Measurements from ENCODE around the gene ERGIC3.

ERGIC3 gene

DNA sequence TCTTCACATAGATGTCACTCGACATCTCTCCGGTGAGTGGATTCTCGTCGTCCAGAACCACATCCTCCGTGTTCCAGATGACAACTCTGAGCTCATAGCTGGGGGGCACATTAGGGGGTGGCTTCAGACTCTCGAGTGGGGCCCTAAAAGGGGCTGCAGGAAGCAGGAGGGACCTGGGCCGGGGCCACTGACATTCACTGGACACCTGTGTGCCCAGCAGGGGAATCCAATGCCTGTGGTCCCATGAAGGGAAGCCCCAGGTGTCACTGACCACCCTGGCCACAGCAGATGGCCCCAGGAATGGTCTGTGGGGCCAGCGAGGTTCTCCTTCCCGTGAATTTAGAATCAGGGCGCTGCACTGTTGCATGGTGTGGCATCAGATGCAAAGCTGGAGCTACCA lies 18.7 kb downstream of the ERGIC3 start:
- no peak for DNase-seq (ENCODE audit: low read depth in 2 of 2, low spot score in 1 of 2)

DNA sequence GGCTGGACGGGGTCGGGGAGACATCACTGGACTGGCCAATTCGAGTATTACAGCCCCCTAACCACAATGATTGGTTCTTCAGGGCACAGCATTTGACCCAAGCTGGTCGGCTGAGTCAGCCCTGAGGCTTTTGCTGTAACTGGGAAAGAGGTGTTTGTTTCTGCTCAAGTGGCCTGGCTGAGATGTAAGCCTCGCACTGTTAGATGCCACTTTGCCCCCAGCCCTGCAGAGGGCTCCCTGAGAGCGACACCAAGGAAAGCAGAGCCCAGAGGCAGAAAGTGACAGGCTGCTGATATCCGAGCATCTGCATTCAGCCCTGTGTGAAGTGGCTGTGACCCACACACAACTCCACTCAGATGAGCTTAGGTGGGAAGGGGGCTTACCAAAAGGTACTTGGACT lies 19.4 kb downstream of the ERGIC3 start:
- no peak for DNase-seq (ENCODE audit: low read depth in 2 of 2, low spot score in 1 of 2)

DNA sequence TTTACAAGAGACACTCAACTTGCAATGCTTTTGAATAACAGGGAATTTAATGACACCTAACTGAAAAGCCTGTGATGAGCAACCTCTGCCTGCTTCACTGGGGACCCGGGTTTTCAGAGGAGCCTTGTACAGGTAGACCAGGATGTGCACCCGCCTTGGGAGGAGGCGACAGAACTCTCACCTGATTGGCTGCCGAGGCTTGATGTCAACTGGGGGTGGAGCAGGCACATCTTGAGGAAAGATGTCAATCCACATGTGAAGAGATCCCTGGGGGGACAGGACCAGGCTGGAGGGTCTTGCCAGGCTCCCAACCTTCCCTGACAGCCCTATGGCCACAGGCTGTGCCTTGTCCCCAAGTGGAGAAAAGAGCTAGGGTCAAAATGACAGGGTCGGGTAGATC lies 19.8 kb downstream of the ERGIC3 start:
- DNase-seq (ENCODE audit: low read depth in 2 of 2, low spot score in 1 of 2): no peak

DNA sequence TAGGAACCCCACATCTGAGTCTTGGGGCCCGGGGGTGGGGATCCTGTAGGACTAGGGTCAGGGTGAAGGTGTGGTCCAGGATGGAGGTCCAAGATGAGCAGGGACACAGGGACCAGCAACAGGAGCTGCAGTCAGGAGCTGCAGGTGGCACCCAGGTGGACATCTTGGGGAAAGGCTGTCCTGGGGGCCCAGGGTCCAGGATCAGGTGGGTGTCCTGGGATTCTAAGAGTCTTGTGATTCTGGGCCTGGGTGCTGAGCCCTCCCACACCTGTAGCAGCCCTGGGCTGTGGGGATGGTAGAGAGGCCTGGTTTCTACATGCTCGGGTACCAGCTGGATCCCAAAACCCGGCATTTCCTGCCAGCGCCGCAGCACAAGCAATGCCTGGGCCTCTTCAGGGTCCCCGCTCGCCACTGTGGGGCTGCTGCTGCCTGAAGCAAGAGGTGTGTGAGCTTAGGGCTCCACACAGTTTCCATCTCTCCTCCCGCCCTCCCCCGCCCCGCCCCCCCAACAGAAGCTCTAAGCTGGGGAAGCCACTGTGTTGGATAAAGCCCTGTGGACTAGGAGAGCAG lies 20.7 kb downstream of the ERGIC3 start:
- no peak for DNase-seq (ENCODE audit: low read depth in 2 of 2, low spot score in 1 of 2)

DNA sequence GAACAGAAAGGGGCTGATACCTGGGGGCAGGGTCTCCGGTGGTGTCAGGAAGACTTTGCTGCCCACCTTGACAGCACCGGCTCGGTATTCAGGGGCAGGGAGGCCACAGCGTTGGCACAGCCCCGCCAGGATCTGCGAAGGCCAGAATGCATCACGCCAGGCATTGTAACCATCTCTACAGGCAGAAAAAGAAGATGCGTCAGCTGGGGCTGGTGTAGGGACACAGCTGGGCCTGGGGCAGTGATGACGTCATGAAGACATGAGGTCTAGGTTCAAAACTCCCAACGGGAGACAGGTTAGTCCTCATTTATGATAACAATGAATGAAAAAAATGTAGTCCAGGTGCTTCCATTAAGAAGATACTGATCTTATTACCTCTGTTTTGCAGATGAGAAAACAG lies 22.0 kb downstream of the ERGIC3 start:
- DNase-seq (ENCODE audit: low read depth in 2 of 2, low spot score in 1 of 2): no peak

DNA sequence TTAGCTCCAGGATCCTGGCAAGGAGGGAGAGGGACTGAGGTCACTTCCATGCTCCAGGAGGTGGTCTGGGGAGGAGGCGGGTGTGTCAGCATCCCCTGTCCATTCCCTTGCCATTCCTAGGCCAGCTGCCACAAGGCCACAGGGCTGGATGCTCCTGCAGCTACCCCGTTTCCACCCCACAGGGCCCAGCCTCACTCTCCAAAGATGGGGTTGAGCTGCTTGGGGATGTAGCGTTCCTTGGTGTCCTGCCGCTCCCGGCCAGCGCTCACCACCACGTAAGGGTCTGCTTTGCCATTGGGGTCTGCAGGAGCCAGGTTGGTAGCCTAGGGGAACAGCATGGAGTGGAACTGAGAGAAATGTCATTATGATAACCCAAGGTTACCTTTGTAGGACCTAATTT lies 23.0 kb downstream of the ERGIC3 start:
- no peak for DNase-seq (ENCODE audit: low read depth in 2 of 2, low spot score in 1 of 2)

DNA sequence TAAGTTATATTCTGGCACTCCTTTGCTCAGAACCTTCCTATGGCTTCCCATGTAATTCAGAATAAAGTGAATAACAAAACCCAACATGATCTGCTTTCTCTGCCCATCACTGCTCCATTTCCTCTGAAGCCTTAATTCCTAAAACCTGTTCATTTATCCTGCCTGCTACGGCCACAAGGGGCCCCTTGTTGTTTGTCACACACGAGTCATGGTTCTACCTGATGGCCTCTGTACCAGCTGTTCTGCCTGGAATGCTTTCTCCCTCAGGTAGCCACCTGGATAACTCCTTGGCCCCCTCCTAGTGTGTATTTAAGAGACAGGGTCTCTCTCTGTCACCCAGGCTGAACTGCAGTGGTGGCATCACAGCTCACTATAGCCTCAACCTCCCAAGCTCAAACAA lies 26.8 kb downstream of the ERGIC3 start:
- DNase-seq (ENCODE audit: low read depth in 2 of 2, low spot score in 1 of 2): no peak

DNA sequence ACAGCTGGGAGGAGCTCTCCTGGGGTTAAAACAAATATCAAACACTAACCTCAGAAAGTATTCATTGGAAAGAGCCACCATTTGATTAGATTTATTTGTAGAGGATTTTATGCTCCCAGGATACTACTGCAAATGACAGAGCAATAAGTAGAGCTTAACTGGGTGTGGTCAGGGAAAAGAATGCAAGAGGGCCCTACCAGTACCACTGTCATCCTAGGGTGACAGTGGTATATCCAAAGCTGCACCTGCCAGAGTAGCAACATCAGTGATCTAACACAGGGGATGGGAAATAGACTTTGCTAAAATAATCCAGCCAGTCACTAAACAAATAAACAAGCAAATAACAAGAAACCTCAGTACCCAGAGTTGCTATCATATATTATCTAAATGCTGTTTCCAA lies 29.7 kb downstream of the ERGIC3 start:
- no peak for DNase-seq (ENCODE audit: low read depth in 2 of 2, low spot score in 1 of 2)

DNA sequence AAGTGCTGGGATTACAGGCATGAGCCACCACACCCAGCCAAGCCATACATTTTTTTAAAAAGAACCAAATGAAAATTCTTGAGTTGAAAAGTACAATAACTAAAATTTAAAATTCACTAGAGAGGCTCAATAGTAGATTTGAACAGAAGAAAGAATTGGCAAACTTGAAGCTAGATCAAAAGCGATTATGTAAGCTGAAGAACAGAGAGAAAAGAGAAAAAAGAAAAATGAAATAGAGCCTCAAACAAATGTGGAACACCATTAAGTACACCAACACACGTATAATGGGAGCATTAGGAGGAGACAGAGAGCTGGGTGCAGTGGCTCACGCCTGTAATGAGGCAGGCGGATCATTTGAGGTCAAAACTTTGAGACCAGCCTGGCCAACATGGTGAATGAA lies 31.0 kb downstream of the ERGIC3 start:
- DNase-seq (ENCODE audit: low read depth in 2 of 2, low spot score in 1 of 2): no peak

DNA sequence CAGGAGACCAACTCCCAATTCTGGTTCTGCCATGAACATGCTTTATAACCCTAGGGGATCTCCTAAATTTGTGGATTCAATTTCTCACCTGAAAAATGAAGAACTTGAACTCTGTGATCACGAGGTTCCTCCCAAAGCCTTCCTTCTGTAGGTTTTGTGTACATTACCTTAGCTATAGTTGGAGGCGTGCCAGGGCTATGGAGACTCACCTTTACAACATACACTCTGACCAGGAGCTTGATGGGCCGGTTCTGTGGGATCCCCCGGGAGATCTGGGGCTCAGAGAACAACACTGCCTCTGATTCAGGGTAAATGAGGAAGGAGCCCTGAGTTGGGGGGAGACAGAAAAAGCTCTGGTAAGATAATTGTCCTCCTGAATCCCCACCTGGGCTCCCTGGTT lies 34.1 kb downstream of the ERGIC3 start:
- DNase-seq (ENCODE audit: low read depth in 2 of 2, low spot score in 1 of 2): no peak

DNA sequence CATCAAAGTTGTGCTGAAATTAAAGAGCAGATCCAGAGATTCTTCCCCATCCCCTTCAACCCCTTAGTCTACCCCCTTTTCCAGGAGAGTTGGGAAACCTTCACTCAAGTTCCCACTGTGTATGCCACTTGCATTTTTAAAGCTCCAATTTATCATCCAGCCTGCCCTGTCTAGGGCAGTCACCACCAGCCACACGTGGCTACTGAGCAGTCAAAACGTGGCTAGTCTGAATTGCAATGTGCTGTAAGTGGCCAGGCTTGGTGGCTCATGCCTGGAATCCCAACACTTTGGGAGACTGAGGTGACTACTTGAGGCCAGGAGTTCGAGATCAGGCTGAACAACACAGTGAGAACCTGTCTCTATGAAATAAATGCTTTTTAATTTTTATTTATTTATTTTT lies 34.9 kb downstream of the ERGIC3 start:
- DNase-seq (ENCODE audit: low read depth in 2 of 2, low spot score in 1 of 2): no peak

DNA sequence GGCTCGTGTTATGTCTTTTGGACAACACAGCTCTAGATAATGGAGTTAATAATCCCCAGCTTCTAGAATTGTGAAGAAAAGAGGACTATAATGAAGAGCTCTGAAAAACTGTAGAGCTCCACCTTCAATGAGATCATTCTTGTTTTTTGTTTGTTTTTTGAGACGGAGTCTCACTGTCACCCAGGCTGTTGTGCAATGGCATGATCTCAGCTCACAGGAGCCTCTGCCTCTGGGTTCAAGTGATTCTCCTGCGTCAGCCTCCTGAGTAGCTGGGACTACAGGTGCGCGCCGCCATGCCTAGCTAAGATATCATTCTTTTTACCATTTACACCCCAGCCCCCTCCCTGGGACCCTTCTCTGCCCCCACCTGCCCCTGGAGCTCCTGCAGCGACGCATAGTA lies 36.6 kb downstream of the ERGIC3 start:
- no peak for DNase-seq (ENCODE audit: low read depth in 2 of 2, low spot score in 1 of 2)

DNA sequence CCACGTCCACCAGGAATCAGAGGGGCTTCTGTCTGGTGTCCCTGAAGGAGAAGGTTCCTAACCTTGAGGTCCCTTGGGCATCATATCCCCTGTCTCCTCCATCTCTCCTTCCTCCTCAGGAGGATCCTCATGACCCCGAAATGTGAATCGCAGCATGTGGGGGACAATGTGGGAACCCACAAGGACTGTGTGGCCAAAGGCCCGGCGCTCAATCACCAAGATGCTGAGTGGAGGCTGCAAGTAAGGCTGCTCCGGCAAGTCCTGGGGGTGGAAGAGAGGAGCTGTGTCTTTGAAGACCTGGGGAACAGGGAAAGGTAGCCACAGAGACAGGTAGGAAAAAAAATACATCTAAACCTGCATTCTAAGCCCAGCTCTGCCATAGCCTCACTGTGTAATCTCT lies 37.3 kb downstream of the ERGIC3 start:
- DNase-seq (ENCODE audit: low read depth in 2 of 2, low spot score in 1 of 2): no peak

DNA sequence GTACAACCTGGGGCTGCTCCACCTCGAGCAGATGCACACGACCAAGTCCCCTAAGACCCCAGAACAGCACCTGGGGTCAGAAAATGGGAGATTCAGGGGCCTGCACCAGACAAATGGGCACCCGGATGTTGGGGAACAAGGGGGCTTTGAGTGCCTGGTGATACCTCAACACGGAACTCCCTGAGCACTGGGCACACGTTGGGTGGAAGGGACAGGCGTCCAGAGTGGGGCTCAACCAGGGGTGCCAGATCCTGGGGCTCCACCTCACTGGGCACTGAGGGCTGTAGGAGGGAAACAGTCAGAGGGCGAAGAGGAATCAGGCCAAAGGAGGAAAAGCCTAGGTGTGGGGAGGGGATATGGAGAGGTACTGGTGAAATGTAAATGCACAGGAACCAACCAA lies 40.3 kb downstream of the ERGIC3 start:
- DNase-seq (ENCODE audit: low read depth in 2 of 2, low spot score in 1 of 2): no peak

DNA sequence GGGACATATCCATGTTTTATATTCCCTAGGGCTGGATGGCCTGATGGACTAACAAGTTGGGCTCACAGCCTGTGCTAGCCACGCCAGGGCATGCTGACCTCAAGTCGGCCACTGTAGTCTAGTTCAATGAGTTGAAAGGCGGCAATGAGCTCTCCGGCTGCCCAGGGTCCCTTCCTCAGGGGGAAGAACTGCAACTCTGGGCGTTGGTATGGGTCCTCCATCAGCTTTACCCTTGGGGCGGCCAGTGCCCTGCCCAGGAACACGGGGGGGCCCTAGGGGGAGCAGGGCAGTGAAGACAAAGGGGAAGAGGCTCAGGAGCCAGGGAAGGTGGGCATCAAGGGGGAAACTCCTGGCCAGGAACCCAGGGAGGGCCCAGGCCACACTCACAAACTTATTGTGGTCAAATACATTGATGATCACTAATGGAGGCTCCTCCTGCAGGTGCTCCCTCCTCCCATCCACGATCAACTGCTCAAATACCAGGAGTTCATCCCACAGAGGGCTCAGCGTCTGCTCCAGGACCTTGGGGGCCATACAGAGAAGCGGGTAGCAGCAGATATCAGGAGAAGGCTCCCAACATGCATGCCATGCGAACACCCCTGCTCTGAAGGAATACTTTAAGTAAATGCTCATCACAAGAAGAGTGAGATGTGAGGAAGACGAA lies 41.0 kb downstream of the ERGIC3 start:
- DNase-seq (ENCODE audit: low read depth in 2 of 2, low spot score in 1 of 2): no peak

DNA sequence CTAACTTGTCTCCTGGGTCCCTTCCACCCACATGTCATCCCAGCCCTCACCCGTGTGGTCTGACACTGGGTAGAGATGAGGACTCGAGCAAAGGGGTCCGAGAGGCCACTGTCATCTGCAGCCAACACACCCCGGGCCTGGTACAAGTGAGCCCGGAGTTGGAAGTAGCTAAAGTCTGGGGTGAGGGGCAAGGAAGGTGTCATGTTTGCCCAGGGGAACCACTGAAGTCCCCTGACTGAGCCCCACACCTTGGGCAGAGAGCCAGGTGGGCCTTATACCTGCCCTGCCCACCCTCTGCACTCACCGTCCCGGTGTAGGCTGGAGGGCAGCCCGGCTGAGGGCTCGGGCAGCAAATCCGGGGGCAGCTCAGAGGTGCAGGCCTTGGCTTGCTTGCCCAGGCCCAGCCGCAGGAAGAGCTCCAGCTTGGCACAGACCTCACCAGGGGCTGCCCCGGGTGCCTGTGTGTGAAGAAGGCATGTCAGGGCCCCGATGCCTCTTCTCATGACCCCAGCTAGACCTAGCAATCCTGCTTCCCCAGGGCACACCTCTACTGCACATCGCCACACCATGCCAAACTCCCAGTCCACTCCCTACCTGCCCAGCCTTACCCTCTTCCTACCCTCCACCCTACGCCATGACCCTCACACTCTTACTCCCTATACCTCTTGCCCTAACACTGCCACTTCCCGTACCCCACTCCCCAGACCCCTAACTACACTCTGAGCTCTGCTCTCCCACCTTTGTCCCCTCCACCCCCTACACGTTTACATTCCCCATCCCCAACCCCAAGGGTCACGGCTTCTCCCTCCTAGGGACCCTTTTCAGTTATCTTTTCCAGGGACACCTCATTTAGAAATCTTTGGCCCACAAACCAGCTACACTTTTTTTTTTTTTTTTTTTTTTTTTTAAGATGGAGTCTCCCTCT lies 42.0 kb downstream of the ERGIC3 start:
- no peak for DNase-seq (ENCODE audit: low read depth in 2 of 2, low spot score in 1 of 2)

DNA sequence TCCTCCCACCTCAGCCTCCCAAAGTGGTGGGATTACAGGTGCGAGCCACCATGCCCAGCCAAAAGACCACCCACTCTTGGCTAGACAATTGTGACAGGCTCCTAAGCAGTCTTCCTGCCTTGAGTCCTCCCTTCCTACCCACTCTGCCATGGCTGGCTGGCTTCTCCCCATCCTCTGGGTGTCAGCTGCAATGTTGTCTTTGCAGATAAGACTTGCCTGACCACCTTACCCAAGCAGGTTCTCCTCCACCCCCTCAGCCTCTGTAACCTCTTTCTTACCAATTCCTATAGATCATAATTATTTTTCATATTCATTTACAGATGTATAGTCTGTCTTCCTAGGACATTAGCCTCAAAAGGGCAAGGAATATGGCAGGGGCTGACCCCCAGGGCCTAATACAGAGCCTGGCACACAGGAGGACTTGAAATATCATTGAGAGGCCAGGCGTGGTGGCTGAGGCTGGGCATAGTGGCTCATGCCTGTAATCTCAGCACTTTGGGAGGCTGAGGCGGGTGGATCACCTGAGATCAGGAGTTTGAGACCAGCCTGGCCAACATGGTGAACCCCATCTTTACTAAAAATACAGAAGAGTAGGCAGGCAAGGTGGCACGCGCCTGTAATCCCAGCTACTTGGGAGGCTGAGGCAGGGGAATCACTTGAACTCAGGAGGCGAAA lies 45.0 kb downstream of the ERGIC3 start:
- no peak for DNase-seq (ENCODE audit: low read depth in 2 of 2, low spot score in 1 of 2)

DNA sequence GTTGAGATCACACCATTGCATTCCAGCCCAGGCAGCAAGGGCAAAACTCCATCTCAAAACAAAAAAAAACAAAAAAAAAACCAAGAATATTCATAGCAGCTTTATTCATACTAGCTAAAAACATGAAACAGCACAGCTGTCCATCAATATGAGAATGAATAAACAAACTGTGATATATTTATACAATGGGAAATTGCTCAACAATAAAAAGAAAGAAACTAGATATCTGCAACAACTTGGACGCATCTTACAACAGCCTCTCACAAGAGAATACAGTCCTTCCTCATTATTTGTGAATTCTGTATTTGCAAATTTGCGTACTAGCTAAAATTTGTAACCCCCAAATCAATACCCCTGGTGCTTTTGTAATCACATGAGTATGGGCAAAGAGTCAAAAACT lies 45.6 kb downstream of the ERGIC3 start:
- no peak for DNase-seq (ENCODE audit: low read depth in 2 of 2, low spot score in 1 of 2)

DNA sequence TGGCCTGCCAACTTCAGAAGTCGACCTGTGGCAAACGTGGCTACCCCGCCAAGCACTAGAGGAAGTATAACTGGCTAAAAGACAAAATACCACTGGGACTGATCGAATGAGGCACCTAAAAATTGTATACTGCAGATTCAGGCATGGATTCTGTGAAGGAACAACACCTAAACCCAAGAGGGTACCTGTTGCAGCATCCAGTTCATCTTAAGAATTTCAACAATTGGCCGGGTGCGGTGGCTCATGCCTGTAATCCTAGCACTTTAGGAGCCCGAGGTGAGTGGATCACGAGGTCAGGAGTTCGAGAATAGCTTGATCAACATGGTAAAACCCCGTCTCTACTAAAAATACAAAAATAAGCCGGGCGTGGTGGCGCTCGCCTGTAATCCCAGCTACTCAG lies 46.5 kb downstream of the ERGIC3 start:
- no peak for DNase-seq (ENCODE audit: low read depth in 2 of 2, low spot score in 1 of 2)

DNA sequence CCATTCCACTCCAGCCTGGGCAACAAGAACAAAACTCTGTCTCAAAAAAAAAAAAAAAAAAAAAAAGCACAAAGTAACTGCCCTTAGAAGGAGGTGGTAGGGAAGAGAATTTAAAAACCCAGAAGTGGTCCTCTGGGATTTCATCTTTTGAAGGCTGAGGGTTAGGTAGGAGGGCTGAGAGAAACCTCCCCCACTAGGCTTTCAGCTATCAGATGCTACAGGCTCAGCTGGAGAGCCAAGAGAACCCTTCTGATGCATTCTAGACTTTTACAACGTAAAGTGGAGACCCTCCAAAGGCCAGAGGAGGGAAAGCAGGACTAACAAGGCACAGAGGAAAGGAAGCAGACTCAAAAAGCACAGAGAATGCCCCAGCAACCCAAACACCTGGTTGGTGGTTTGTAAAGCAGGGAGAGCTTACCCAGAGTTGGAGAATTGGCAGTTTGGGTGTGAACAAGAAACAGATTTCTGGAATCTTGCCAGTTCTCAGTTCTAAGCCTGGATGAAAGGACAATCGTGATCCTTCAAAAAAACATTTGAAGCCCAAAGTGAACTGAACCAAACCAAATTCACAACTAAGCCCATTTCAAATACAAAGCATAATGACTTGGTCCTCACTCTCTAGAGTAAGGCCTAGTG lies 50.6 kb downstream of the ERGIC3 start:
- DNase-seq (ENCODE audit: low read depth in 2 of 2, low spot score in 1 of 2): no peak

DNA sequence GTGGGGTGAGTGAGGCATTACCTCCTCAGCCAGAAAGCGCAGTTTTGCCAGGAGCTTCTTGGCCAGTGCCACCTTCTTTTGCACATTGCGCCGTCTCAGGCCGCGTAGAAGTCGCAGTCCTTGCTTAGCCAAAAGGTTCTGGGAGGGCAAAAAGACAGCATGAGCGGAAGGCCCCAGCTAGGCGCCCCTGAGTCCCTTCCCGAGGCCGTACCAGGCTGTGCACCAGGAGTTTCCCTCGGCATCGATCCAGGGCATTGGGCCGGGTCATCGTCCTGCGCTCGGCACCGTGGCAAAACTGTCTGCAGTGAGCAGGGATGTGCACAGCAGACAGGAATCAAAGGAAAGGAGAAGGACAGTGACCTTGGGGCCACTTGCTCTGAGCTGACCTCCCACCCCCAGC lies 53.6 kb downstream of the ERGIC3 start:
- DNase-seq (ENCODE audit: low read depth in 2 of 2, low spot score in 1 of 2): no peak
